Small intestine (tissue), 7 donors: ENCODE measurements around the gene LRMDA. TPM values are rescaled to one million over a fixed set of nuclear protein-coding genes. Genes with fewer than 3 reads are reported as not detected.

Experiments used
- DNase-seq, 2 donors: peaks; one replicate each; pipeline versions ENCODE4 v3.0.0 to v3.0.0-alpha.2; 2013
- FAIRE-seq: peaks from 2 replicates; lab custom pipeline; 2012; peaks lifted over from hg19 to GRCh38; lab: Jason Lieb, UNC
- H3K27ac ChIP-seq, 3 donors: one replicate each; pipeline ENCODE4 v1.5.1; 2013; ENCODE audit warnings: low read length in 2 of 3, mild to moderate bottlenecking in 2 of 3, control low read depth in 1 of 3, inconsistent platforms in 1 of 3, low read depth in 1 of 3, moderate library complexity in 1 of 3
- H3K27me3 ChIP-seq, 3 donors: one replicate each; pipeline ENCODE4 v1.6.1; 2013; ENCODE audit warnings: low read length in 3 of 3, inconsistent platforms in 1 of 3; ENCODE audit not compliant: control insufficient read depth in 3 of 3, insufficient read depth in 3 of 3
- H3K36me3 ChIP-seq, 3 donors: one replicate each; pipeline ENCODE4 v1.6.1; 2013; ENCODE audit warnings: low read length in 3 of 3, inconsistent platforms in 1 of 3, low read depth in 1 of 3, mild to moderate bottlenecking in 1 of 3, moderate library complexity in 1 of 3; ENCODE audit not compliant: control insufficient read depth in 3 of 3, insufficient read depth in 2 of 3
- H3K4me1 ChIP-seq, 3 donors: one replicate each; pipeline ENCODE4 v1.6.1; 2013; ENCODE audit warnings: low read length in 2 of 3, inconsistent platforms in 1 of 3, low read depth in 1 of 3, mild to moderate bottlenecking in 1 of 3, moderate library complexity in 1 of 3; ENCODE audit not compliant: control insufficient read depth in 3 of 3, insufficient read depth in 2 of 3
- H3K4me3 ChIP-seq, 3 donors: one replicate each; pipeline ENCODE4 v1.5.1; 2013; ENCODE audit warnings: low read length in 3 of 3, control low read depth in 1 of 3, inconsistent platforms in 1 of 3, low read depth in 1 of 3, mild to moderate bottlenecking in 1 of 3, moderate library complexity in 1 of 3
- H3K9me3 ChIP-seq, 2 donors: one replicate each; pipeline ENCODE4 v1.6.1; 2013; ENCODE audit warnings: low read depth in 1 of 2, low read length in 1 of 2; ENCODE audit not compliant: control insufficient read depth in 2 of 2, insufficient read depth in 1 of 2
- WGBS, 3 donors: extraction: QIAGEN DNeasy Blood & Tissue Kit; methylation state at CpG; one replicate each; pipeline ENCODE4 v1.1.7; 2013; 5-methylcytosine and 5-hydroxymethylcytosine counted together
- polyA plus RNA-seq, 4 donors: library from polyadenylated mRNA; stranded (reverse) in 3 of 4; unstranded in 1 of 4; fragments of 200-250 nt in 3 of 4; fragments of 120-200 nt in 1 of 4; gene quantifications; one replicate each; pipeline versions ENCODE4 v1.2.1 to v1.2.3, GENCODE V29; 2013
- donor health status: healthy with polysubstance abuse.
- donor health status: control.
- donor health status: control.
- donor health status: Bipolar disorder and iron deficiency.
- donor health status: healthy.

The LRMDA gene
- polyA plus RNA-seq, 4 donors: 5.6 to 16.2 (median 6.0) TPM; not detected in 1

DNA sequence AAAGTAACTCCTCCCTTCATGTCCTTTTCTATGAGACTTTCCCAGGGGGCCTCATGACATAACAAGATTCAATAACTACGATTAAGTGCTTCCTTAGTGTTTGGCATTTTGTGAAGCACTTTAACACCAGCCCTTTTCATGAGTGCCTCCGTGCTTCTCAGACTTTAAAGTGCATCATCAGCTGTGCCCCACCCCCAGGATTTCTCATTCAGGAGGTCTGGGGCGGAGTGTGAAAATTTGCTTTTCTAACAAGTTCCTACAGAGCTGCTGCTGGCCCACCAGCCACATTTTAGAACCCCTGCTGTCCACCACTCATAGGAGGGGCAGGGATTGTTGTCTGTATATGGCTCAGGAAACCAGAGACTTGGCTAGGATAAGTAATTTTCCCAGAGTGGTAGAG, 445.3 kb downstream of the LRMDA start:
- no peak for DNase-seq
- WGBS, 3 donors: 77 to 87% (median 87%) methylated on average over 3 of the region's 3 CpGs
- no peaks in the 10 kb centered on the region for H3K27me3 ChIP-seq
- H3K4me1 ChIP-seq: peaks cover 0 to 9% (median 0%) of the 10 kb centered on the region in 3 donors
- no peak overlapping the region for H3K27ac ChIP-seq
- H3K4me3 ChIP-seq: no peak overlapping the region
- no peaks in the 10 kb centered on the region for H3K9me3 ChIP-seq
- no peaks in the 10 kb centered on the region for H3K36me3 ChIP-seq
- no peak for FAIRE-seq

DNA sequence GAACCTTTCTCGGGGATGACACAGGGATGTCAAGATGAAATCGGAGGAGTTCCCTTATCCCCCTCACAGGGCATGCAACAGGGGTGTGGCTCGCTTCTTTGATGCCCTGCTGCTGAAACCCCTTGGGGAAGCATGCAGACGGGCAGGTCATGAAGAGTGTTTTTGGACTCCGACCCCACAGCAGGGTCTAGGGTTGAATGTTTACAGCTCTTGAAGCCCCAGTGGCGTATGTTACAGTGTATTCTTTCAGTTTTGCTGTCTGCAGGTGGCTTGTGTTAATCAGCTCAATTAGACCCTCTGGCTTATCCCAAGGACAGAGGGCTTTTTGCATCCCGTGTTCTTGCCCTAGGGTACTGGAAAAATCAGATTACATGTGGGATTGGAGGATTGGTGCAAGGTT, 446.5 kb downstream of the LRMDA start:
- DNase-seq: peak in 1 of 2 donors; percentile 22
- no peaks in the 10 kb centered on the region for H3K9me3 ChIP-seq
- whole genome bisulfite sequencing, 3 donors: 40 to 72% (median 52%) methylated on average over 7 of the region's 7 CpGs
- no peak for FAIRE-seq
- peaks cover 0 to 9% (median 0%) of the 10 kb centered on the region in 3 donors for H3K4me1 ChIP-seq
- H3K36me3 ChIP-seq: no peaks in the 10 kb centered on the region
- no peak overlapping the region for H3K4me3 ChIP-seq
- H3K27ac ChIP-seq: no peak overlapping the region
- no peaks in the 10 kb centered on the region for H3K27me3 ChIP-seq

DNA sequence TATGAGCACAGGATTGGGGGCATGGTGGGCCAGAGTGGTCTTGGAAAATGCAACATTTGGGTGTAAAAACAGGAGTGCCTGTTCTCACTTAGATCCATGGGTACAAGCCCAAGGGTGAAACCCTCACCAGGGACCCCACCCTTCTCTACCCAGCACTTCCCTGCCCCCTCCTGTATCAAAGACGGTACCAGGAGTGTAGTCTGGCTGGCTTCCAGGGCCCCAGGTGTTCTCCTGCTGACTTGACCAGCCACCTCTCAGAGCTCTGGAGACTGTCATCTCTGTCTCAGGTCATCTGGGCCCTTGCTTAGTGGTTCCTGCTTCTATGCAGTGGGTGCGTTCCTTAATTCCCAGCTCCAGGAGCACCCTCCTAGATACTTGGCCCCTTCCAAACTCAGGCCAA, 447.2 kb downstream of the LRMDA start:
- Histone ChIP-seq H3K4me3 (no peak overlapping the region), H3K27me3 (no peaks in the 10 kb centered on the region), H3K36me3 (no peaks in the 10 kb centered on the region), H3K9me3 (no peaks in the 10 kb centered on the region), H3K4me1 (peaks cover 0 to 9% (median 0%) of the 10 kb centered on the region in 3 donors), H3K27ac (no peak overlapping the region)
- 53 to 84% (median 73%) methylated on average over 2 of the region's 2 CpGs for WGBS, 3 donors
- DNase-seq (no peak), FAIRE-seq (no peak)

DNA sequence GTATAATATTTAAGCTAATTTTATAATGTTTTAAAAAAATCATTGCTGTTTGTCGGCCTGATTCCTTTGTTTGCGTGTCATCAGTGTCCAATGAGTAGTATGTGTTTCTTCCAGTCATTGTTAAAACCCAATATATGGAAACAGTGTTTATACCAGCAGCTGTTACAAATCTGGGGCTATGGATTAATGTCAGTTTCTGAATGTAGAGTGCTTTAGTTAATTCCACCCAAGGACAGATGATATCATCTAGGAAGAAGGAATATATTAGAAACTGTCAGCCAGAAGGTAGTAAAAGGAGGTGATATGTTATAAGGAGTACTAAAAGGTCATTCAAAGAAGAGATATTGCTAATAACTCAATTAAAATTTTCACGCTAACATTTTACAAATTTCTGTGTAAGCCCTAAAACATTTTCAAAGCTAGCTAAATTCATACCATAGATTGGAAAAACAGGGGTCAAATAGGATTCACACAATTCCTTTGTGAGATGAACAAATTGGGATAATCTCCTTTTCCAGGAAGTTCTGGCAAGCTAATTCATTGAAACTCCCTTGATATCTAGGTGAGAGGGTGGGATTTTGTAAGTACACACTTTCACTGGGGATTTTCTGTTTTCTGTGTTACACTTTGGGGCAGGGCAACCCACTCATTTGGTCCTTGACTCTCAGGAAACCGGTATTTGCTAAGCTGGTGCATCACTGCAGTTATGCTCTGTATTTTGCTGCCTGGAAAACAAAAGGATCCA, 448.8 kb downstream of the LRMDA start:
- Histone ChIP-seq H3K36me3 (no peaks in the 10 kb centered on the region), H3K9me3 (no peaks in the 10 kb centered on the region), H3K4me1 (peaks cover 0 to 9% (median 0%) of the 10 kb centered on the region in 3 donors), H3K4me3 (no peak overlapping the region), H3K27me3 (no peaks in the 10 kb centered on the region), H3K27ac (no peak overlapping the region)
- no peak for DNase-seq
- no peak for FAIRE-seq
- WGBS, 3 donors: 66 to 81% (median 71%) methylated on average over 4 of the region's 4 CpGs

DNA sequence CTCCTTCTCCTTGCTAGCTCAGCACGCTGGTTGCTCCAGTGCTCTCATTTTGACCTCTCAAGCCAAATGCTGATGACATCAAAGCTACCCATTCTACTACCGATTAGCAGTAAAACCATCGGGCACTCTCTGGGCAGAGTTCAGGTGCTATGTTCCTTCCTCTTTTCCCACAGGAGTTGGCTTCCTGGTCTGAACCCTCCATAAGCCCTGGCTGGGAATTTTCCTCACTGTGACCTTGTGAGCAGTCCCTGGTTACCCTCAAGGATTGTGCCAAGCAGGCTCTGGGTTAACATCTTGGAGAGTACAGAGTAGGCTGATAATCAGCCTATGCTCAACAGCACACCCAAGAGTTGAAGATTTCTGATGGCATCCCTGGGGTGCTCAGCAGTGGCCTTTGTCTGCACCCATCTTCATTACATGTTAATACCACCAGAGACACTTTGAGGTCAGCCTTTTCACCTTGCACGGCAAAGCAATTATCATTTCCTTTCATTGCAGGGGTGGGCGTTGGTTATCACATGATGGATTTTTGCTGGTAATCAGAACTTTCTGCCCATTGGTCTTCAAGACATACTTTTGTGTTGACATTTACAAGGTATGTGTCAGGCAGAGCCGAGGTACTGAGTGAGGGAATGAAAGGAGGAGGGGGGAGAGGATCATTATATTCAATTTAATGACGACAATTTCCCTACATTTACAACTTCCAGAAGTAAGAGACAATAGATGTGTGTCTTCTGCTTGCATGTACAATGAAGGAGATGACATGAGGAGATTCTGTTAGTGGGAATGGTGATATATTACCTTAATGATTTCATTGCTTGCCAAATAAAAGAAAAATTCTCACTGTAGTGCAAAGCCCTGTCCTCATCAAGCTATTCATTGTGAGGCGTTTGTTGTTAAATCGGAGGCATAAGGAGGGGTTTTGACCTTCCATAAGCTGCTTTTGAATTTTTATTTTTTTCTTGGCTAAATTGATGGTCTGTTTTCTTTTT, 452.0 kb downstream of the LRMDA start:
- H3K9me3 ChIP-seq: no peaks in the 10 kb centered on the region
- no peak overlapping the region for H3K27ac ChIP-seq
- FAIRE-seq: no peak
- 65 to 77% (median 66%) methylated on average over 9 of the region's 9 CpGs for WGBS, 3 donors
- H3K4me1 ChIP-seq: peaks cover 0 to 4% (median 0%) of the 10 kb centered on the region in 3 donors
- no peaks in the 10 kb centered on the region for H3K36me3 ChIP-seq
- H3K4me3 ChIP-seq: no peak overlapping the region
- no peak for DNase-seq
- no peaks in the 10 kb centered on the region for H3K27me3 ChIP-seq

DNA sequence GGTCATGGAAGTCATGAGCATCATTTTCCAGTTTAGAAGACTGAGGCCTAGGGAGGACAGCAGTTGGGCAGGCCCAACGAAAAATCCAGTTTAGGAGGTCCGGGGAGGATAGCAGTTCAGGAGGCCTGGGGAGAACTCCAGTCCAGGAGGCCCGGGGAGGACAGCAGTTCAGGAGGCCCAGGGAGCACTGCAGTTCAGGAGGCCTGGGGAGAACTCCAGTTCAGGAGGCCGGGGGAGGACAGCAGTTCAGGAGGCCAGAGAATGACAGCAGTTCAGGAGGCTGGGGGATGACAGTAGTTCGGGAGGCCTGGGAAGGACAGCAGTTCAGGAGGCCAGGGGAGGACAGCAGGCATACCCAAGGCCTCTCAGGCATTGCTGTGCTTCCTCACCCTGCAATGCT, 453.4 kb downstream of the LRMDA start:
- DNase-seq (no peak), FAIRE-seq (no peak)
- H3K27ac ChIP-seq: no peak overlapping the region
- H3K9me3 ChIP-seq: no peaks in the 10 kb centered on the region
- no peaks in the 10 kb centered on the region for H3K4me1 ChIP-seq
- no peaks in the 10 kb centered on the region for H3K27me3 ChIP-seq
- no peaks in the 10 kb centered on the region for H3K36me3 ChIP-seq
- WGBS, 3 donors: 89 to 92% (median 92%) methylated on average over 5 of the region's 5 CpGs
- H3K4me3 ChIP-seq: no peak overlapping the region

DNA sequence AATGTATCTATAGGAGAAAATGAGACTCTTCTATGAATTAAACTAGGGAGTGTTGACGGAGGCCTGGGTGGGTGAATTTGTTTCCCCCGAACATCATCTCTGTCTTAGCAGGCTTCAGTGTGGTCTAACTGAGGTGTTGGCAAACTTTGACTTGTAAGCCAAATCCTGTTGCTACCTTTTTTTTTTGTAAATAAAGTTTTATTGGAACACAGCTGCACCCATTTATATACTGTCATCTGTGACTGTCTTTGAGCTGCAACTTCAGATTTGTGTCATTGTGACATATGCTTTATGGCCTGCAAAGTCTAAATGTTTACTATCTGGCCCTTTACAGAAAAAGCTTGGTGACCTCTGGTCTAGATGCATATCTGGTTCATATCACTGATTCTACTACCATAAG, 455.9 kb downstream of the LRMDA start:
- Histone ChIP-seq H3K4me3 (no peak overlapping the region), H3K27me3 (no peaks in the 10 kb centered on the region), H3K27ac (no peak overlapping the region), H3K9me3 (no peaks in the 10 kb centered on the region), H3K4me1 (no peaks in the 10 kb centered on the region), H3K36me3 (no peaks in the 10 kb centered on the region)
- FAIRE-seq (no peak), DNase-seq (no peak)
- 97 to 100% (median 98%) methylated on average over 2 of the region's 2 CpGs for WGBS, 3 donors

DNA sequence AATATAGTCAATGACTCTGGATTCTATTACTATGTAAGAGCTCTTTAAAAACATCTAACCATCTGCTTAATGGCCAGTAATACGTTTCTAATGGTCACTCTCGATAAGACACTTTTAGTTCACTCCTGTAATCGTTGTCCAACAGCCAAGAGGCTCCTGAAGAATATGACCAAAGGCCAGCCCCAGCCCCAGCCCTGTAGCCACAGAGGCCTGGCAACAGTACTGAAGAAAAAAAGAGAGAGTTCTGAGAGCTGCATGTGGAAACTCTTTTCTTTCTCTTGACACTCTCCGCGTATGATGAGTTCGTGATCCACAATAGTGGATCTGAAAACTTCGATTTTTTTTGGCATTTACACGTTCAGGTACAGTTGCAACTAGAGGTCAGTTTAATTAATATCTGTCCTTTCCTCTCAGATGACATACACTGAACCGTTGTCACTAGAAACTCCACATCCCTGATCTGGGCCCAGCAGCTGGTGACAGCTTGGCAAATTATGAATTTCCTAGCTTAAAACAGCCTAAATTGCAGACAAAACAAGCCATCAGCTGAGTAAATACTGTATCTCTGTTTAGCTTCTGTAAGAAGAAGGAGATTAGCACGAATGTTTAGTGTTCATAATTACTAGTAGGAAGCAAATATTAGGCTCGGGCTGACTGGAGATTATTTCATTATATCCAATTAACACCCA, 456.7 kb downstream of the LRMDA start:
- WGBS, 3 donors: 65 to 74% (median 68%) methylated on average over 11 of the region's 11 CpGs
- Histone ChIP-seq H3K27ac (no peak overlapping the region), H3K4me3 (no peak overlapping the region), H3K9me3 (no peaks in the 10 kb centered on the region), H3K27me3 (no peaks in the 10 kb centered on the region), H3K4me1 (no peaks in the 10 kb centered on the region), H3K36me3 (no peaks in the 10 kb centered on the region)
- FAIRE-seq (no peak), DNase-seq (no peak)
